ENCODE data around the gene ADM5.
A peak's percentile ranks its signal among the peaks of the same experiment; 100 is the strongest.

ADM5 gene

DNA sequence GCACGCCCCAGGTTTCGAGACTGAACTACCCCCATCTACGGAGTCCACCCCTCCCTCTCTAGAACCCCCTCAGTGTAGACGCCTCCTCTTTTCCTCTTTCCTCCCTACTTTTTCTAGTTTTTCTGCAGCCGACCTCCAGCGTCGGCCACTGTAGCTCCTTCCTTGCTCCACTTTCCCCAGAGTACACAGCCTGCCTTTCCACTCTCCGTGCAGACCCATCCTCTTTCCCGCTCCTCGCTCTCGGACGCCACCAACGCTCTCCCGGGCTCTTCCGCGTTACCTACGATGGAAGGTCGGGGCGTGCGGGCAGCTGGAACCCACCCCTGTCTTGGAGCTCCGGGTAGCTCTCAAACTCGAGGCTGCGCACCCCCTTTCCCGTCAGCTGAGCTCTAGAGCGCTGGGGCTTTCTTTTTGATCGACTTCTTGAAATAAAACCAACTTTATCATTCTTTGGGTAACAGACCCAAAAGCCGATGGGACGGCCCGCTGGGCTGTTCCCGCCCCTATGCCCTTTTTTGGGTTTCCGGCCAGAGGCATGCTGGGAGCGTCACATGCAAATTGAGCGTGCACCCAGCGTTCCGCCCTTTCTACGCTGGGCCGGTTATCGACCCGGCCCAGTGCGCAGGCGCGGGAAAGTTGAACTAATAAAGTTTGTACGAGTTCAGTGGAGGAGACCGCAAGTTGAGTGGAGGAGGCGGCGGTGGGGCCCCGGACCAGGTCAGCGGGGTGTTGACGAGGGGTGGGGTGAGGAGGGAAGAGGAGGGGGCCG lies 23.9 kb upstream of the ADM5 start, which contains the start of the genes BCL2L12 and IRF3:
BCL2L12 (plus strand) TSS at position 583 of the 769 bp plus-strand sequence. CDS start 760 bp downstream, outside the sequence.
IRF3 (minus strand) TSS at position 507 of the 769 bp plus-strand sequence. CDS start 1,019 bp downstream, outside the sequence.
- in situ Hi-C loops (cut with HindIII; ENCODE audit: low sequenced_read_pairs): no loop called here
- peak within 1 kb of the TSS; percentile 73 for H3K4me3 ChIP-seq (ENCODE audit: low read depth, low read length)
- DNase-seq (ENCODE audit: low read depth): peak; percentile 90
- TF ChIP-seq, protein P1, sequence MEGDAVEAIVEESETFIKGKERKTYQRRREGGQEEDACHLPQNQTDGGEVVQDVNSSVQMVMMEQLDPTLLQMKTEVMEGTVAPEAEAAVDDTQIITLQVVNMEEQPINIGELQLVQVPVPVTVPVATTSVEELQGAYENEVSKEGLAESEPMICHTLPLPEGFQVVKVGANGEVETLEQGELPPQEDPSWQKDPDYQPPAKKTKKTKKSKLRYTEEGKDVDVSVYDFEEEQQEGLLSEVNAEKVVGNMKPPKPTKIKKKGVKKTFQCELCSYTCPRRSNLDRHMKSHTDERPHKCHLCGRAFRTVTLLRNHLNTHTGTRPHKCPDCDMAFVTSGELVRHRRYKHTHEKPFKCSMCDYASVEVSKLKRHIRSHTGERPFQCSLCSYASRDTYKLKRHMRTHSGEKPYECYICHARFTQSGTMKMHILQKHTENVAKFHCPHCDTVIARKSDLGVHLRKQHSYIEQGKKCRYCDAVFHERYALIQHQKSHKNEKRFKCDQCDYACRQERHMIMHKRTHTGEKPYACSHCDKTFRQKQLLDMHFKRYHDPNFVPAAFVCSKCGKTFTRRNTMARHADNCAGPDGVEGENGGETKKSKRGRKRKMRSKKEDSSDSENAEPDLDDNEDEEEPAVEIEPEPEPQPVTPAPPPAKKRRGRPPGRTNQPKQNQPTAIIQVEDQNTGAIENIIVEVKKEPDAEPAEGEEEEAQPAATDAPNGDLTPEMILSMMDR (IDR thresholded peaks at IDR 0.05; ENCODE audit: low read depth, low read length, missing control alignments): no peak

DNA sequence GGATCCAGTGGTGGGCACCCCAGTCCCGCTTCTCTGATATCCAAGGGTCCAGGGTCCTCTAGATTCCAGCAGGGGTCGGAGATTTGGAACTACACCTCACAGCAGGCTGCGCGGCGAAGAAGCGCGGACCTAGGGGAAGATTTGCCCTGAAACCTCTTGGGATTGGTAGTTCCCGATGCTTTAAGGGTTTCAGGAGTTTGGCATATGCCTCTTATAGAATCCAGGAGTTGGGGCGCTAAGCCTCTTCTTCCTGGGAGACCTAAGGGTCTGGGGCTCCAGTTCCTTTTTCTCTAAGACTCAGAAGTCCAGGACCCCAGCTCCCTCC lies 23.3 kb upstream of the ADM5 start:
- TF ChIP-seq, protein P1 (IDR thresholded peaks at IDR 0.05; ENCODE audit: low read depth, low read length, missing control alignments): no peak
- H3K4me3 ChIP-seq (ENCODE audit: low read depth, low read length): peak overlapping the region; percentile 73
- no peak for DNase-seq (ENCODE audit: low read depth)
- in situ Hi-C loops (cut with HindIII; ENCODE audit: low sequenced_read_pairs): no loop called here

DNA sequence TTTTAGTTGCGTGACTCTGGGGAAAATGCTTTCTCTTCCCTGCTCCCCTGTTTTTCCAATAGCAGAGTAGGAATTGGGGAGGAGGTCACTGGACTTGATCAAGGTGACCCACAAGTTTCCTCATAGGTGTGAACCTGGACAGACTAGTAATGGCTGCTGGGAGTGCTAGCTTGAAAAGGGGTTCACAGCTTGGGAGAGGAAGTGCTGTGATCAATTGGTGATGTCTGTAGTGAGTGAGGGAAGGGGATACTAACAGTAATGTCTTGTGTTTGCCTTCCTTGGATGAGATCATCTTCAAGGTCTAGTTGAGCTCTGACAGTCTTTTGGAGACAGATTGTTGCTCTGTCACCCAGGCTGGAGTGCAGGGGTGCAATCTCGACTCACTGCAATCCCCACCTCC lies 21.9 kb upstream of the ADM5 start:
- DNase-seq (ENCODE audit: low read depth): no peak
- TF ChIP-seq, protein P1 (IDR thresholded peaks at IDR 0.05; ENCODE audit: low read depth, low read length, missing control alignments): no peak
- in situ Hi-C loops (cut with HindIII; ENCODE audit: low sequenced_read_pairs): no loop called here
- no peak overlapping the region for H3K4me3 ChIP-seq (ENCODE audit: low read depth, low read length)

DNA sequence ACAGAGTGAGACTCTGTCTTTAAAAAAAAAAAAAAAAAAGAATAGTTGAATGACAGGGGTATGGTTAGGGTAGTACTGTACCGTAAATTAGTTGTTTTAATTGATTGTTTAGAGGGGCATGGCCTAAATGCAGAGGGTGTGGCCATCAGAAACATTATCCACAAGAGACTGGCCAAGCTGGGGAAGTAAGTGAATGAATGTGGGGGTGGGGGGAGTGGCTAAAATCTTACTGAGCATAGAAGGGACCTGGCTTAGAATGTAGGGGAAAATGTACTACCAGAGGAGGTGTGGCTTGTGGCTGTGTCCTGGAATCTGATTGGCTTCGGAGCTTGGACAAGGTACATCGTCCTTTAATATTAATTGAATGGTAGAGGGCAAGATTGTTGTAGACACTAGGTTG lies 19.9 kb upstream of the ADM5 start:
- in situ Hi-C loops (cut with HindIII; ENCODE audit: low sequenced_read_pairs): no loop called here
- TF ChIP-seq, protein P1 (IDR thresholded peaks at IDR 0.05; ENCODE audit: low read depth, low read length, missing control alignments): no peak
- no peak overlapping the region for H3K4me3 ChIP-seq (ENCODE audit: low read depth, low read length)
- no peak for DNase-seq (ENCODE audit: low read depth)

DNA sequence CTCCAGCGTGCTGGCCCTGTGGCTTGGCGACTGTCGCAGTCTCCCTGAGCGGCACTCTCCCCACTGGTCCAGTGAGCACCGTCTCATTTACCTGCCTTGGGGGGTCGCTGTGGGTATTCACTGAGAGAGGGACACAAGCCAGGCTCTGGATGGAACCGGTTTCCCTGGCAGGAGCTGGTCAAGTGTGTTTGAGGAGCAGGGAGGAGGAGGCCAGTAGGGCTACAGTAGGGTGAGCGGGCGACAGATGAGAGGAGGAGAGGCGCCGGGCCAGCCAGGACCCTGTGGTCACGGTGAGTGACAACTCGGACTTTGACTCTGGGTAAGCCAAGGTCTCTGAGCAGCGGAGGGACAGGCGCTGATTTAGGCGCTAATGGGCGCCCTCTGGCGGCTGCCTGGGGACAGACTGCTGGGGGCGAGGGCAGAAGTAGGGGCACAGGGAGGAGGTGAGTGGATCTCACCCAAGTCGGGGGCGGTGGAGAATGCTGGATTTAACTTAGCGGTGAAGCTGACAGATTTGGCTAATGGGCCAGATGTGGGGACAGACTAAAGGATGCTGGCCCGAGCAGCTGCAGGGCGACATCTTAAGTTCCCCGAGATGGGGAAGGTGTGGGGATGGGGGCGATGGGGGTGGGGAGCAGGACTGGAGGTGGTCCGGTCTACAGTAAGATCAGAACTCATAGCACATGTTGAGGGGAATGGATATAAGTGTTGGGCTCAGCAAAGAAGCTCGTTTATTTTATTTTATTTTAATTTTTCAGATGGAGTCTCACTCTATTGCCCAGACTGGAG lies 17.1 kb upstream of the ADM5 start:
- peak overlapping the region; percentile 22 for H3K4me3 ChIP-seq (ENCODE audit: low read depth, low read length)
- TF ChIP-seq, protein P1 (IDR thresholded peaks at IDR 0.05; ENCODE audit: low read depth, low read length, missing control alignments): peak; percentile 96
- in situ Hi-C loops (cut with HindIII; ENCODE audit: low sequenced_read_pairs): no loop called here
- peak; percentile 28 for DNase-seq (ENCODE audit: low read depth)

DNA sequence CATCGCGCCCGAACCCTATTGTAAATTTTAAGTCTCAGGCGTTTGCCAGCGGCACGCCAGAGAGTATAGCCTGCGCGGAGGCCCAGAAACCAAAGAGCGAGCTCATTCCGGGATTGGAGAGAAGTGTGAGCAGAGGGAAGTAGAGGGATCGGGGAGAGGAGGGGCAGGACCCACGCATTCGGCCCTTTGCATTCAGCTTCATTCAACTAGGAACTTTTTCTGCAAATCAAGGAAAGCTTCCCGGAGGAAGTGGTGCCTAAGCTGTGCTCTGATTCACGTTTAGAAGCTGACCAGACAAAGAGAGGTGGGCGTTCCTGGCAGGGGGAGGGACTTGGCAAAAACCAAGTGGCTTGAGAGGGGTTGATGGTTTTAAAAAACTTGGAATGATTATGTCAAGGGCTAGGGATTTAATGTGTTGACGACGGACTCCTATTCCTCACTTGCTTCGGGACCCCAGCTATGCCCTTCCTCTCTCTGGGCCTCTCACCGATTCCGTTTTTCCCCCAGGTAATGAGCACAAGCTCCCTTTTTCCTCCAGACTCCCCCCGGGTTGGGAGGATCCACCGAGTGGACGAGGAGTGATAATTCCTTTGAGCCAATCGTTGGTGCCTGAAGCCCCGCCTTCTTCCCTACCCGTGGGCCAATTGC lies 13.1 kb upstream of the ADM5 start:
- peak overlapping the region; percentile 35 for H3K4me3 ChIP-seq (ENCODE audit: low read depth, low read length)
- peak; percentile 89 for DNase-seq (ENCODE audit: low read depth)
- in situ Hi-C loops (cut with HindIII; ENCODE audit: low sequenced_read_pairs): no loop called here
- TF ChIP-seq, protein P1 (IDR thresholded peaks at IDR 0.05; ENCODE audit: low read depth, low read length, missing control alignments): no peak
